KMS-11 (cell line): ENCODE data around the gene SVOPL.

ENCODE experiments used
- H2AFZ ChIP-seq: fragments of 200-600 bp; sonication (generic); 2 replicates; pipeline ENCODE4 v1.6.1; 2016; ENCODE audit warnings: antibody characterized with exemption, mixed run types, low read depth
- H3K27ac ChIP-seq: fragments of 200-600 bp; sonication (generic); 2 replicates; pipeline ENCODE4 v1.6.1; 2016; ENCODE audit warnings: mild to moderate bottlenecking, mixed run types
- H3K27me3 ChIP-seq: fragments of 200-600 bp; sonication (generic); 2 replicates; pipeline ENCODE4 v1.6.1; 2017; ENCODE audit warnings: mild to moderate bottlenecking, low read depth, mixed run types, moderate library complexity; ENCODE audit not compliant: insufficient read depth
- H3K36me3 ChIP-seq: fragments of 200-600 bp; sonication (generic); 2 replicates; pipeline ENCODE4 v1.6.1; 2017; ENCODE audit warnings: mild to moderate bottlenecking, mixed run types; ENCODE audit not compliant: insufficient read depth
- H3K4me1 ChIP-seq: fragments of 200-600 bp; sonication (generic); 2 replicates; pipeline ENCODE4 v1.6.1; 2016; ENCODE audit warnings: mild to moderate bottlenecking, low read depth, mixed run types; ENCODE audit not compliant: poor library complexity, severe bottlenecking
- H3K4me2 ChIP-seq: fragments of 200-600 bp; sonication (generic); 2 replicates; pipeline ENCODE4 v1.7.0; 2016; ENCODE audit warnings: mild to moderate bottlenecking, mixed run types
- H3K4me3 ChIP-seq: fragments of 200-600 bp; sonication (generic); IDR thresholded peaks from 2 replicates; pipeline ENCODE4 v1.6.1; 2017; ENCODE audit warnings: low read depth, low read length, mixed read lengths; ENCODE audit not compliant: insufficient read depth
- H3K79me2 ChIP-seq: fragments of 200-600 bp; sonication (generic); 2 replicates; pipeline ENCODE4 v1.6.1; 2016; ENCODE audit warnings: low read depth, mixed run types; ENCODE audit not compliant: insufficient read depth
- H3K9ac ChIP-seq: fragments of 200-600 bp; sonication (generic); 2 replicates; pipeline ENCODE4 v1.6.1; 2016; ENCODE audit warnings: mild to moderate bottlenecking, mixed run types
- H4K20me1 ChIP-seq: fragments of 200-600 bp; sonication (generic); 2 replicates; pipeline ENCODE4 v1.6.1; 2016; ENCODE audit warnings: mild to moderate bottlenecking, mixed run types; ENCODE audit not compliant: insufficient read depth
- CTCF ChIP-seq: fragments of 200-600 bp; sonication (generic); conservative IDR thresholded peaks from 2 replicates; pipeline ENCODE4 v1.6.1; 2017; ENCODE audit warnings: low read depth, mild to moderate bottlenecking, antibody characterized with exemption, low read length, moderate library complexity, mixed read lengths

Gene SVOPL

GRCh38 chr7:138649506-138649905 is 51.7 kb downstream of the SVOPL start:
- Histone ChIP-seq H4K20me1 (no peaks in the 10 kb centered on the region), H3K4me1 (no peaks in the 10 kb centered on the region), H2AFZ (no peak overlapping the region), H3K4me2 (no peak overlapping the region), H3K36me3 (no peaks in the 10 kb centered on the region), H3K9ac (no peak overlapping the region), H3K27ac (no peak overlapping the region), H3K27me3 (no peaks in the 10 kb centered on the region), H3K79me2 (no peaks in the 10 kb centered on the region), H3K4me3 (no peak overlapping the region)
- TF ChIP-seq CTCF, result no peak

- no peak; the same call in 1 of the 2 replicates for TF ChIP-seq CTCF
- Histone ChIP-seq H3K9ac (no peak overlapping the region), H4K20me1 (no peaks in the 10 kb centered on the region), H3K36me3 (no peaks in the 10 kb centered on the region), H3K79me2 (no peaks in the 10 kb centered on the region), H3K27me3 (no peaks in the 10 kb centered on the region), H3K27ac (no peak overlapping the region), H2AFZ (no peak overlapping the region), H3K4me1 (no peaks in the 10 kb centered on the region), H3K4me2 (no peak overlapping the region), H3K4me3 (no peak overlapping the region)
Observed at GRCh38 chr7:138645284-138645683, 55.9 kb downstream of the SVOPL start.

- Histone ChIP-seq H3K4me1 (no peaks in the 10 kb centered on the region), H2AFZ (no peak overlapping the region), H3K4me2 (no peak overlapping the region), H3K36me3 (no peaks in the 10 kb centered on the region), H3K4me3 (no peak overlapping the region), H3K27ac (no peak overlapping the region), H3K27me3 (no peaks in the 10 kb centered on the region), H3K79me2 (no peaks in the 10 kb centered on the region), H3K9ac (no peak overlapping the region), H4K20me1 (no peaks in the 10 kb centered on the region)
- no peak for TF ChIP-seq CTCF
Observed at GRCh38 chr7:138632826-138633602, 68.1 kb downstream of the SVOPL start.

GRCh38 chr7:138632384-138632783 is 68.8 kb downstream of the SVOPL start:
- Histone ChIP-seq H2AFZ (no peak overlapping the region), H3K36me3 (no peaks in the 10 kb centered on the region), H3K79me2 (no peaks in the 10 kb centered on the region), H3K4me2 (no peak overlapping the region), H3K4me1 (no peaks in the 10 kb centered on the region), H3K4me3 (no peak overlapping the region), H3K27ac (no peak overlapping the region), H4K20me1 (no peaks in the 10 kb centered on the region), H3K27me3 (no peaks in the 10 kb centered on the region), H3K9ac (no peak overlapping the region)
- no peak for TF ChIP-seq CTCF
